T47D (cell line): ENCODE results near the gene PPM1H.

Experiments
- DNase-seq, 2 experiments: peaks; one replicate each; pipeline versions ENCODE4 v3.0.0 to v3.0.0-alpha.2; 2011 to 2012; ENCODE audit warnings: low read depth in 1 of 2, low spot score in 1 of 2
- JUND ChIP-seq: IDR thresholded peaks from 2 replicates; pipeline ENCODE4 v1.6.1; 2012; ENCODE audit warnings: low read depth
- in situ Hi-C: cut with HindIII; loops from 2 replicates; pipeline ENCODE4 v1.10.0; 2016; ENCODE audit warnings: low sequenced_read_pairs, low pct_unique_long_range_greater_than_20kb

PPM1H gene

GRCh38 chr12:62866451-62867082 is 68.4 kb downstream of the PPM1H start:
- peak in 1 of 2 experiments; percentile 70 for DNase-seq
- in situ Hi-C loops: no loop called here
- no peak for TF ChIP-seq JUND

DNA sequence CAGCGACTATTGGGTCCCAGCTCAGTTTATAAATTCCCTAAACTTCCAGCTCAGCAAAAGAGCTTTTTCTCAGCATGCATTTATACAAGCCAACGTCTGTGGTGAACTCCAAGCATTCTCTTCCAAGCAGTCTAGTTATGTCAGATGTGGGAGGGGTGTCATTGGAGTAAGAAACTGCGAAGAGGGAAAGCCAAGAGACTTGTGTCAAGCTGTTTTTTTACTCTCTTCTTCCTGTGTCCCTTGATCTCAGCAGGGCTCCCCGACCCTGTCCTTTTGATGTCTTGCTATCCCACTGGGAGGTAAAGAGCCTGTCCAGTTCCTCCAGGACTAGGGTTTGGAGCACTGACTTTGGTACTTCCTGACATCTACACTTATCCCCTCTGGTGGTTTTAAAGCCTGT is 69.0 kb downstream of the PPM1H start:
- TF ChIP-seq JUND: no peak
- DNase-seq: peak in 1 of 2 experiments; percentile 18
- in situ Hi-C loops: no loop called here

- TF ChIP-seq JUND: no peak
- DNase-seq: no peak
- in situ Hi-C loops: no loop called here
Observed at GRCh38 chr12:62865065-62865464, 69.9 kb downstream of the PPM1H start.

GRCh38 chr12:62862259-62862881 is 72.6 kb downstream of the PPM1H start:
- in situ Hi-C loops: no loop called here
- no peak for DNase-seq
- TF ChIP-seq JUND: no peak

DNA sequence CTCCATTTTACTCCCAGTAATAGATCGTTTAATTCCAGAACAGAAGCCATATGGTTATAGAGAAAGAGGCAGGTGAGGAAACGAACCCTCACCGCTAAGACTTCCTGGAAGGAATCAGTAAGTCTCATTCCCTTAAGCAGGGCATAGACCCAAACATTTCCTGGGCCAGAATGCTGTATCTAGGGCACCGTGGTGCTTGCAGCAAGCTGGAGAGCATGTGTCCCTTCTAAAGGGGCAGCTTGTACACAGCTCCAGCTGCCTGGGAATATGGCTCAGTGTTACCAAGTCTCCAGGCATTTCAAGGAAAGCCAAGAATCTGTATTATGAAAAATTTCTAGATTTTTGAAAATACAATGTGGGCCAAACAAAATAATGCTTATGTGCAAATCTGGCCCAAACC is 73.4 kb downstream of the PPM1H start:
- no peak for TF ChIP-seq JUND
- in situ Hi-C loops: no loop called here
- DNase-seq: no peak

- no peak for TF ChIP-seq JUND
- in situ Hi-C loops: no loop called here
- no peak for DNase-seq
Observed at GRCh38 chr12:62860501-62861411, 74.2 kb downstream of the PPM1H start.

DNA sequence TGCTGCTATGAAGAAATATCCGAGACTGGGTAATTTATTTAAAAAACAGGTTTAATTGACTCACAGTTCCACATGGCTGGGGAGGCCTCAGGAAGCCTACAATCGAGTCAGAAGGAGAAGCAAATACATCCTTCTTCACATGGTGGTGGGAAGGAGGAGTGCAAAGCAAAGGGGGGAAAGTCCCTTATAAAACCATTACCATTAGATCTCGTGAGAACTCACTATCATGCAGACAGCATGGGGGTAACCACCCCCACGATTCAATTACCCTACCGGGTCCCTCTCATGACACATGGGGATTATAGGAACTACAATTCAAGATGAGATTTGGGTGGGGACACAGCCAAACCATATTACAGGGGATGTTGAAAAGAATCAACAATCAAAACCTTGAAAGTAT is 74.9 kb downstream of the PPM1H start:
- no peak for TF ChIP-seq JUND
- in situ Hi-C loops: no loop called here
- no peak for DNase-seq

GRCh38 chr12:62859321-62859737 is 75.6 kb downstream of the PPM1H start:
- DNase-seq: no peak
- TF ChIP-seq JUND: no peak
- in situ Hi-C loops: no loop called here

DNA sequence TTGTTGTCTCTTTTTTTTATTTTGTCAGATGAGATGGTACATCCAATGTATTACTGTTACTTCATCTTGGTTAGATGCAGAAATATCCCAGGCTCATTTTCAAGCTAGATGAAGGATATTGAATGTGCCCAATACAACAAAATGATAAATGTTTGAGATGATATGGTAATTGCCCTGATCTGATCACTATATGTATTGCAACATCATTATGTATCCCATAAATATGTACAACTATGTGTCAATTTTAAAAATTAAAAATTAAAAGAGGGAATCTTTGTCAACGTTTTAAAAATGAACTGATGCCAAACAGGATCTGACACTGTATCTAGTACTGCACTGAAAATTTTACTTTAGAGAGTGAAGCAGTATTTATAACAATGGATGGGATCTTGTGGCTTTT is 78.5 kb downstream of the PPM1H start:
- no peak for TF ChIP-seq JUND
- in situ Hi-C loops: no loop called here
- no peak for DNase-seq

- no peak for DNase-seq
- in situ Hi-C loops: no loop called here
- no peak for TF ChIP-seq JUND
Observed at GRCh38 chr12:62854024-62854423, 80.9 kb downstream of the PPM1H start.

GRCh38 chr12:62849398-62849797 is 85.6 kb downstream of the PPM1H start:
- no peak for TF ChIP-seq JUND
- in situ Hi-C loops: no loop called here

DNA sequence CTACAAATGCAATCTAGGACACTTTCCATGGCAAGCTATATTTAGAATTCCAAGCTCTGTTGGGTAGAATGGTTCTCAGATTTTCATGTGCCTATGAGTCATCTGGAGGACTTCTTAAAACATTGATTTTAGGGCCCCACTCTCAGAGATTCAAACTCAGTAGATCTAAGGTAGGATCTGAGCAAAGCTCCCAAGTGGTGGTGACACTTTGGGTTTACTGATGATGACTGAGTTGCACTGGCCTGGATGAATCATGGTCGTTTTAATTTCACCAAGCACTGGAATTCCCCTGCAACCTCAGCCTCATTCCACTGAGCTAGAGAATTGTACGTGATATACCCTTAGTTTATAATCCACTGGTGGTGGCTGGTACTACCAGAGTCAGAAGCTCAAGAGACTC is 86.5 kb downstream of the PPM1H start:
- DNase-seq: no peak
- in situ Hi-C loops: no loop called here
- no peak for TF ChIP-seq JUND

More at GRCh38 chr12:62849398-62849797, 85.6 kb downstream of the PPM1H start:
- DNase-seq: no peak

- no peak for DNase-seq
- no peak for TF ChIP-seq JUND
- in situ Hi-C loops: no loop called here
Observed at GRCh38 chr12:62847709-62848108, 87.2 kb downstream of the PPM1H start.
